HUES48 (cell line): ENCODE data around the gene TBC1D22A.
A peak's percentile ranks its signal among the peaks of the same experiment; 100 is the strongest.

ENCODE experiments used
- H3K27ac ChIP-seq: one replicate; pipeline ENCODE4 v1.7.0; 2013; ENCODE audit warnings: low read depth, low read length, inconsistent platforms
- H3K27me3 ChIP-seq: 2 replicates; pipeline ENCODE4 v1.6.1; 2013; ENCODE audit warnings: mild to moderate bottlenecking, low read length; ENCODE audit not compliant: control insufficient read depth, insufficient read depth
- H3K36me3 ChIP-seq: 2 replicates; pipeline ENCODE4 v1.6.1; 2013; ENCODE audit warnings: low read length; ENCODE audit not compliant: control insufficient read depth, insufficient read depth
- H3K4me1 ChIP-seq: 2 replicates; pipeline ENCODE4 v1.6.1; 2013; ENCODE audit warnings: mild to moderate bottlenecking, low read length; ENCODE audit not compliant: control insufficient read depth, insufficient read depth
- H3K4me3 ChIP-seq: 2 replicates; pipeline ENCODE4 v1.5.1; 2013; ENCODE audit warnings: mild to moderate bottlenecking, low read depth, low read length
- H3K9ac ChIP-seq: 2 replicates; pipeline ENCODE4 v1.6.1; 2013; ENCODE audit warnings: mild to moderate bottlenecking, low read depth, low read length, moderate library complexity
- H3K9me3 ChIP-seq: 2 replicates; pipeline ENCODE4 v1.6.1; 2013; ENCODE audit warnings: low read length; ENCODE audit not compliant: control insufficient read depth, insufficient read depth

Gene TBC1D22A

GRCh38 chr22:46829941-46830715 lies 67.7 kb downstream of the TBC1D22A start:
- H3K9ac ChIP-seq: no peak overlapping the region
- peaks cover 8% of the 10 kb centered on the region for H3K36me3 ChIP-seq
- no peak overlapping the region for H3K4me3 ChIP-seq
- H3K9me3 ChIP-seq: peaks cover 2% of the 10 kb centered on the region; the same call in 1 of the 2 replicates
- peak overlapping the region; percentile 42 for H3K27ac ChIP-seq
- H3K27me3 ChIP-seq: no peaks in the 10 kb centered on the region
- peaks cover 21% of the 10 kb centered on the region for H3K4me1 ChIP-seq

DNA sequence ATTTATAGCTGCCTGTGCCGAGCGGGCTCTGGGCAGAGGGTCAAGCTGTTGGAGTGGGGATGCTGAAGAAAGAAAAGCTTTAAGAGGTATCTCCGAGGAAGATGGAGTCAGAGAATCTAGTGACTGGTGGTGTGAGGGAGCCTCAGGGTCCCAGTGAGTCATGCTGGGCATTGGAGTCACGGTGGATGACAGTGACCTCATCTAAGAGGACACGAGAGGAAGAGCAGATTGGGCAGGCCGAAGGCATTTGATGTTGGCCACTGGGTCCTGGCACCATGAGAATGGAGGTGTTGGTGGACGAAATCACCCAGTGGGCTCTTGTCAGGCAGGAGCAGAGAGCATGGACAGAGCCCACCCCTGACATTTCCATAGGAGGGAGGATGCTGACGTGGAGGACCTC lies 68.4 kb downstream of the TBC1D22A start:
- Histone ChIP-seq H3K9ac (no peak overlapping the region), H3K4me3 (no peak overlapping the region), H3K36me3 (peaks cover 8% of the 10 kb centered on the region), H3K27me3 (no peaks in the 10 kb centered on the region), H3K9me3 (peaks cover 9% of the 10 kb centered on the region), H3K27ac (no peak overlapping the region), H3K4me1 (peaks cover 21% of the 10 kb centered on the region)

- H3K36me3 ChIP-seq: peaks cover 5% of the 10 kb centered on the region
- H3K9me3 ChIP-seq: peaks cover 9% of the 10 kb centered on the region
- no peaks in the 10 kb centered on the region for H3K27me3 ChIP-seq
- no peak overlapping the region for H3K9ac ChIP-seq
- H3K27ac ChIP-seq: no peak overlapping the region
- H3K4me3 ChIP-seq: no peak overlapping the region
- H3K4me1 ChIP-seq: peaks cover 21% of the 10 kb centered on the region
Observed at GRCh38 chr22:46833228-46833627, 70.8 kb downstream of the TBC1D22A start.

DNA sequence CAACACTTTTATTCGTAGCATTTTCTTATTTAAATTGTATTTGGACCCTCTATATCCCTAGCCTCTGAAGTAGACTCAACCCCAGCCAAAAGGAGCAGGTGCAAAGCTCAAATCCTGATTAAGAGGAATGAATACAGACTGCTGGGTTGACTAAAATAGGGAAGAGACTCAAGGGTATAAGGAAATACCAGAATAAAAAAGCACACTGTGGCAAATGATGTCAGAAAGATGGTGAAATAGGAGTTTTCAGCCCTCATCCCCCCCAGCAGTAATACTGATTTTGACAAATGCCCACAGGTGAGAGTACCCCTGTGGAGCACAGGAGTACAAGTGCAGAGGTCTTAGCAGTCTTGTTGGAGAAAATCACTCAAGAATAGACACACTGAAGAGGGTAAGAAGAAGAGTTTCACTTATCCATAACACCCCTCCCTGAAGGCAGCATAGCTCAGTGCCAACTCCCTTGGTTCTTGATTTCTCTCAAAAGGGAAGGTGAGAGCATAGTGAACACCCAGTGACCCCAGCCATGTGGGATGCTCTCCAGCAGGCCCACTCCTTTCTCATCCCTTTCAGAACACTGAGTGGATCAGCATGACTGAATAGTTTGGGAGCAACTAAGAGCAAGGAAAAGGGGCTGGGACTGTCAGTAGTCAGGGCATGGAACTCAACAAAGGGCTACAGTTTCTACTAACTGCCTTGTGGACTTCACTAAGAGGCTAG lies 71.7 kb downstream of the TBC1D22A start:
- Histone ChIP-seq H3K36me3 (peaks cover 5% of the 10 kb centered on the region), H3K9me3 (peaks cover 9% of the 10 kb centered on the region), H3K9ac (no peak overlapping the region), H3K27ac (no peak overlapping the region), H3K4me3 (no peak overlapping the region), H3K4me1 (peaks cover 19% of the 10 kb centered on the region), H3K27me3 (no peaks in the 10 kb centered on the region)

- no peak overlapping the region for H3K27ac ChIP-seq
- H3K36me3 ChIP-seq: peaks cover 5% of the 10 kb centered on the region
- peaks cover 8% of the 10 kb centered on the region for H3K4me1 ChIP-seq
- H3K9ac ChIP-seq: no peak overlapping the region
- H3K9me3 ChIP-seq: peaks cover 9% of the 10 kb centered on the region
- H3K4me3 ChIP-seq: no peak overlapping the region
- no peaks in the 10 kb centered on the region for H3K27me3 ChIP-seq
Observed at GRCh38 chr22:46835288-46835687, 72.8 kb downstream of the TBC1D22A start.

DNA sequence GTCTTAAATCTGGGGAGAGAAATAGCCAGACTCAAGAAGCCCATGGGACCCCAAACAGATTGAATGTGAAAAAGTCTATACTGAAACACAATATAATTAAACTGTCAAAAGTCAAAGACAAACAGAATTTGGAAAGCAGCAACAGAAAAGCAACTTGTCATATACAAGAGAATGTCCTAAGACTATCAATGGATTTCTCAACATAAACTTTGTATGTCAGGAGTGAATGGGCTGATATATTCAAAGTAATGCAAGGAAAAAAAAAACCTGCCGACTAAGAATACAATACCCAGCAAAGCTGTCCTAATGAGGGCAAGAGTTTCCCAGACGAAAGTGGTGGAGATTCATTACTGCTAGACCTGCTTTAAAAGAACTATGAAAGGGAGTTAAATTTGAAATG lies 73.2 kb downstream of the TBC1D22A start:
- no peaks in the 10 kb centered on the region for H3K27me3 ChIP-seq
- H3K4me1 ChIP-seq: peaks cover 4% of the 10 kb centered on the region; the same call in 1 of the 2 replicates
- H3K9ac ChIP-seq: no peak overlapping the region
- no peak overlapping the region for H3K27ac ChIP-seq
- peaks cover 9% of the 10 kb centered on the region for H3K9me3 ChIP-seq
- H3K4me3 ChIP-seq: no peak overlapping the region
- peaks cover 5% of the 10 kb centered on the region for H3K36me3 ChIP-seq

GRCh38 chr22:46841522-46841921 lies 79.1 kb downstream of the TBC1D22A start:
- Histone ChIP-seq H3K4me3 (no peak overlapping the region), H3K9me3 (no peaks in the 10 kb centered on the region), H3K36me3 (no peaks in the 10 kb centered on the region), H3K27ac (no peak overlapping the region), H3K9ac (no peak overlapping the region), H3K27me3 (no peaks in the 10 kb centered on the region), H3K4me1 (peaks cover 5% of the 10 kb centered on the region; the same call in 1 of the 2 replicates)

DNA sequence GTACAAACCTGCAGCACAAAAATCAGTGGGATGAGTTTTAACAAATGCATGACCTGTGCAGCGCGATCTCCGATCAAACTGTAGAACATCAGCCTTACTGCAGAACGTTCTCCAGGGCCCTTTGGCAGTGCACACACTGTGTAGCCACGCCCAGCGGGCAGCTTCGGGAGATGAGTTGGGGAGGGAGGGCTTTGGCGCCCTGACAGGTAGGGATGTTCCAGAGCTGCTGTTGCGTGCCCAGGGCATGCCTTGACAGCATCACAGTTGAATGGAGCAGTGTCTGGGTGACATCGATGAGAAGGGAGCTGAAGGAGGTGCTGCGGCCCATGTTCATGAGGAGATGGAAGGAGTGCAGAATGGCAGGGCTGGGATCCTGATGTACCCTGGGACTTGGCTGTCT lies 80.2 kb downstream of the TBC1D22A start:
- no peak overlapping the region for H3K27ac ChIP-seq
- H3K9me3 ChIP-seq: no peaks in the 10 kb centered on the region
- H3K4me1 ChIP-seq: peaks cover 5% of the 10 kb centered on the region; the same call in 1 of the 2 replicates
- H3K27me3 ChIP-seq: no peaks in the 10 kb centered on the region
- no peak overlapping the region for H3K4me3 ChIP-seq
- no peaks in the 10 kb centered on the region for H3K36me3 ChIP-seq
- no peak overlapping the region for H3K9ac ChIP-seq

DNA sequence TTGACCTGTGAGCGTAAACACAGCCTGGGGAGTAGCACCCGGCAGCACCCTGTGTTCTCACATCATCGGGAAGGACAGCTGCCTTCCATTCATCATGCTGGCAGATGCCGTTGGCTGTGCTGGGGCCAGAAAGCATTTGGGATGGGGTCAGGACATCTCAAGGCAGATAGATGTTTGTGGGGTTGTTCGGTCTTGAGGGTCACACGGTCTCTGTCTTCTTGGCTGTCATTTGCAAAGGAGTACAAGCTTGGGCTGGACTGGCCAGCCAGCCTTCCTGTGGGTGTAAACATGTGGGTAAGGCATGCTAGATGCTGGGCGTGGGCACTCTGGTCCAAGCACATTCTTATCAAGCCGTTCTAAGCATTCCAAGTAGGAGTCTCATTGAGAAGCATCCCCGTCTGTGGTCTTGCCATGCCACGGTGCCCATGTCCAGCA lies 81.4 kb downstream of the TBC1D22A start:
- H3K4me1 ChIP-seq: peaks cover 5% of the 10 kb centered on the region; the same call in 1 of the 2 replicates
- H3K9ac ChIP-seq: no peak overlapping the region
- no peaks in the 10 kb centered on the region; the same call in 1 of the 2 replicates for H3K36me3 ChIP-seq
- H3K9me3 ChIP-seq: no peaks in the 10 kb centered on the region
- H3K27me3 ChIP-seq: no peaks in the 10 kb centered on the region
- no peak overlapping the region for H3K4me3 ChIP-seq
- no peak overlapping the region for H3K27ac ChIP-seq

DNA sequence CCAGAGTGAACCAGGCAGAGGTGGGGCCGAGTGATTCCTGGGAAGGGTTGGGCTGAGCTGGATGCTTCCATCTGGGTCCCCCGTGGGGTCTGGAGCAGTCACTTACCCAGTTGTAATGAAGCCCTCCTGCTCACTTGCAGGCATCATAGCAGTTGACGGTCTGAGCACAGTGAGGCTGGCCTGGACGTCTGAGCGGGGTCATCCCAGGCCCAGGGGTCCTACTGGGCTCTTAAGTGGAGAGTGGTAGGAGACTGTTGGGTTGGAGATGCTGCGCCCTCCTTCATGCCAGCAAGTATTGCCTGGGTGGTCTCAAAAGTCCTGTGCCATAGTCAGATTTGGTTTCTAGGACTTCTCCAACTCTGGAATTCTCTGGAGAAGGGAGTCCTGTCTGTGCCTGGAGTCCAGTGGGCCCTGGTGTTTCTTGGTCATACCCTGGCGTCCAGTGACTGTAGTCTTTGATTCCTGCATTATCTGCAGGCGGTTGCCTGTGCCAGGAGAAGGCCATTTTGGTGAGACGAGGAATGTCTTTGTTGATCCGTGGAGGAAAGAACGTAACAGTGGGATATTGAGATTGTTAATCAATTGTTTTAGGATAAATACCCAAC lies 82.3 kb downstream of the TBC1D22A start:
- Histone ChIP-seq H3K4me3 (no peak overlapping the region), H3K4me1 (peaks cover 5% of the 10 kb centered on the region; the same call in 1 of the 2 replicates), H3K9me3 (no peaks in the 10 kb centered on the region), H3K27ac (no peak overlapping the region), H3K36me3 (no peaks in the 10 kb centered on the region; the same call in 1 of the 2 replicates), H3K27me3 (no peaks in the 10 kb centered on the region), H3K9ac (no peak overlapping the region)
